Effector memory CD4-positive, alpha-beta T cell (primary cell): ENCODE data around the gene SLC10A3.

ENCODE experiments used
- DNase-seq, 3 donors: peaks; one replicate each; pipeline ENCODE4 v3.0.0-alpha.2; 2020
- H3K27ac ChIP-seq: 2 replicates; pipeline ENCODE4 v1.7.0; 2013; ENCODE audit warnings: mild to moderate bottlenecking, low read length, moderate library complexity; ENCODE audit not compliant: insufficient read depth, poor library complexity, severe bottlenecking
- H3K27me3 ChIP-seq: replicated peaks from 2 replicates; pipeline ENCODE4 v1.7.0; 2013; ENCODE audit warnings: mild to moderate bottlenecking, low read length; ENCODE audit not compliant: insufficient read depth, control insufficient read depth, poor library complexity, severe bottlenecking
- H3K36me3 ChIP-seq: 2 replicates; pipeline ENCODE4 v1.7.0; 2013; ENCODE audit warnings: mild to moderate bottlenecking, low read length, moderate library complexity; ENCODE audit not compliant: control insufficient read depth, insufficient read depth
- H3K4me1 ChIP-seq: 2 replicates; pipeline ENCODE4 v1.7.0; 2013; ENCODE audit warnings: low read length, mild to moderate bottlenecking; ENCODE audit not compliant: control insufficient read depth, insufficient read depth, poor library complexity, severe bottlenecking
- H3K4me3 ChIP-seq: 2 replicates; pipeline ENCODE4 v1.7.0; 2013; ENCODE audit warnings: low read length, low read depth, mild to moderate bottlenecking; ENCODE audit not compliant: insufficient read depth, poor library complexity, severe bottlenecking
- H3K9me3 ChIP-seq: 2 replicates; pipeline ENCODE4 v1.7.0; 2013; ENCODE audit warnings: mild to moderate bottlenecking, low read length, moderate library complexity; ENCODE audit not compliant: control insufficient read depth

SLC10A3 gene

DNA sequence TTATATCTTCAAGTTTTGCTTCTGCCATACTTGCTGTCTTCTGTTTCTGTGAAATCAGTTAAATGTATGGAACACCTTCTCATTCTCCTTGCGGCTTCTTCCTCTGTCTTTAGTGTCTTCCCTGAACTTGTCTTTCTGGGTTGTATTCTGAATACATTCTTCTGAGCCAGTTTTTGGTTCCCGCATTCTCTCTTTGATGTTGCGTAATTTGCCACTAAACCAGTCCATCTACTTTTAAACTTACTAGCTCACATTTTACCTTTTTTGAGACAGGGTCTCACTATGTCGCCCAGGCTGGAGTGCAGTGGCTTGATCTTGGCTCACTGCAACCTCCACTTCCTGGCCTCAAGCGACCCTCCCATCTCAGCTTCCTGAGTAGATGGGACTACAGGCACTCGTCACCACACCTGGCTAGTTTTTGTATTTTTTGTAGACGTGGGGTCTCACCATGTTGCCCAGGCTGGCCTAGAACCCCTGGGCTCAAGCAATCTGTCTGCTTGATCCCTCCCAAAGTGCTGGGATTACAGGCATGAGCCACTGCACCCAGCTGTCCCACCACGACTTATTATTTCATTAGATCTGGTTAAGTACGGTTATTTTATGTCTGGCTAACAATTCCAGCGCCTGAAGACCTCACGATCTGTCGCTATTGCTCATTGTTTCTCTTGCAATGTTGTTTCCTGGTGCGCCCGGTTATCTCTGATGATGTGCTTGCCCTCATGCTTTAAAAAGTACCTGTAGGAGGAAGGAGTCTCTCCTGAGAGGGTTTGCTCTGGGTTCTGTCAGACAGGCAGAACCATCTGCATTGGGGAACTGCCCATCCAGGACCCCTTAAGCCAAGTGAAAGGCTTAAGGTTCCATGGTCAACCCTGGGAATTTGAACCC is 35.4 kb upstream of the SLC10A3 start:
- Histone ChIP-seq H3K27ac (no peak overlapping the region), H3K9me3 (no peaks in the 10 kb centered on the region), H3K4me1 (no peaks in the 10 kb centered on the region), H3K36me3 (no peaks in the 10 kb centered on the region), H3K4me3 (no peak overlapping the region), H3K27me3 (no peaks in the 10 kb centered on the region)
- DNase-seq, result no peak

DNA sequence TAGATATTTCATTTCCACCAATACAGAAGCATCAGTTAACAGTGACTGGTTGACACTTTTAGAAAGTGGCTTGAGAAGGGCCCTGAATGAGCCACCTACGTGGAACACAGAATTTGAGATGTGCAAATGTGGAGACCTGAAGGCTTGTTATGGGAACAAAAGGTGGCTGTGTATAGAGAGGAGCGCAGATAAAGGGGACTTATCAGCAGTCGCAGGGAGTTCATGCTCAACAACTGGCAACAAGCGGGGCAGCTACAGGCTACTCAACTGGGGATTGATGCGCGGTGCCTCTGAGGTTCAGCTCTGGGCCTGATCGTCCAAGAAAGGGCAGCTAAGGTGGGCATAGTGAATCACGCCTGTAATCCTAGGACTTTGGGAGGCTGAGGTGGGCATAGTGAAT is 29.0 kb upstream of the SLC10A3 start:
- Histone ChIP-seq H3K9me3 (no peaks in the 10 kb centered on the region), H3K4me1 (no peaks in the 10 kb centered on the region), H3K36me3 (no peaks in the 10 kb centered on the region), H3K27ac (no peak overlapping the region), H3K4me3 (no peak overlapping the region), H3K27me3 (no peaks in the 10 kb centered on the region)
- no peak for DNase-seq

DNA sequence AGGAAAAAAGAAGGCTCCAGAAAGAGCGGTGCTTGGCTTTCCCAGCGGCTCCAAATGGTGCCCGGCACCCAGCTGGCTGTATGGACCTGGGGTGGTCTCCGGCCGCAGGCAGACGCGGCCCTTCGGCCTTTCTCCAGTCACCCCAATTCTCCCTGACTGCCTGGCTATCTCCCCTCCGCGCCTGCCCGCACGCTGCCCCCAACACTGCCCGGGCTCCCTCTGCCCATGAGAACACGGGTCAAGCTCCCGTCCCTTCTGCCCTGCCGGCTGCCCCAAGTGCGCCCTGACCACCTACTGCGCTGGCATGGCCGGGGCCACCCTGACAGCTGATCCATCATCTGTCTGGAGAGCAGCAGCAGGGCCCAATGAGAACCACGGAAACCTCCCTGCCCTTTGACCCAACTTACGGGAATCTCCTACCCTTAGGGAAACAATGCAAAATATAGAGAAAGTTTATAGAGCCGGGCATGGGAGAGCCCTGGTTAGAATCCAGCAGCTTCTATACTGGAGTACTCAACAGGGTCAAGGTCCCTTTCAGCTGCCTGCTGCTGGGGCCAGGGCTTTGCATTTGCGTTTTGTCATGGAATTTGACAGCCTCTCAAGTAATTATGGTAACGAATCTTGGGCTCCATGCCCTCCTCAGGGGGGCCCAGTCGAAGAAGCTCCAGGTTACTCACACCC is 26.8 kb upstream of the SLC10A3 start:
- Histone ChIP-seq H3K4me1 (no peaks in the 10 kb centered on the region), H3K4me3 (no peak overlapping the region), H3K27me3 (no peaks in the 10 kb centered on the region), H3K9me3 (no peaks in the 10 kb centered on the region), H3K36me3 (no peaks in the 10 kb centered on the region), H3K27ac (no peak overlapping the region)
- no peak for DNase-seq

DNA sequence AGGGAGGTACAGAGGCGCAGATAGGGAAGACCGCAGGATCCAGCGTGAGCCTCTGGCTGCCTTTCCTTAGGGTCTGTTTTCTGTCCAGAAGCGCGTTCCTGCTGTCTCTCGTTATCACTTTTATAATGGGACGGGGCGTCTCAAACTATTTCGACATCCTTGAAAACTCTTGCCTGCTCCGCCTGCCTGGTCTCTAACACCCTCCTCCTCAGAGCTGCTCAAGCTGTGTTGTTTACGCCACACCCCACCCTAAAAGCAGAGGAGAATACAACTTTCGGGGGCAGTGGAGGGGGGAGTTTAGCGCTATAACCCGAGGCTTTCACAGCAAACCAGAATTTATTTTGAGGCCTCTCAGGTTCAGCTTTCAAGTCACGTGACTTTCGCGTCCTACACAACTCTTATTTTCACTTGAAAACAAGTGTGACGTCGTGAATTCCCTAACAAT is 26.2 kb upstream of the SLC10A3 start:
- Histone ChIP-seq H3K9me3 (no peaks in the 10 kb centered on the region), H3K4me1 (no peaks in the 10 kb centered on the region), H3K4me3 (peak overlapping the region; percentile 40), H3K27ac (peak overlapping the region; percentile 60), H3K27me3 (no peaks in the 10 kb centered on the region), H3K36me3 (no peaks in the 10 kb centered on the region)
- DNase-seq, result peak in 1 of 3 donors; percentile 2

DNA sequence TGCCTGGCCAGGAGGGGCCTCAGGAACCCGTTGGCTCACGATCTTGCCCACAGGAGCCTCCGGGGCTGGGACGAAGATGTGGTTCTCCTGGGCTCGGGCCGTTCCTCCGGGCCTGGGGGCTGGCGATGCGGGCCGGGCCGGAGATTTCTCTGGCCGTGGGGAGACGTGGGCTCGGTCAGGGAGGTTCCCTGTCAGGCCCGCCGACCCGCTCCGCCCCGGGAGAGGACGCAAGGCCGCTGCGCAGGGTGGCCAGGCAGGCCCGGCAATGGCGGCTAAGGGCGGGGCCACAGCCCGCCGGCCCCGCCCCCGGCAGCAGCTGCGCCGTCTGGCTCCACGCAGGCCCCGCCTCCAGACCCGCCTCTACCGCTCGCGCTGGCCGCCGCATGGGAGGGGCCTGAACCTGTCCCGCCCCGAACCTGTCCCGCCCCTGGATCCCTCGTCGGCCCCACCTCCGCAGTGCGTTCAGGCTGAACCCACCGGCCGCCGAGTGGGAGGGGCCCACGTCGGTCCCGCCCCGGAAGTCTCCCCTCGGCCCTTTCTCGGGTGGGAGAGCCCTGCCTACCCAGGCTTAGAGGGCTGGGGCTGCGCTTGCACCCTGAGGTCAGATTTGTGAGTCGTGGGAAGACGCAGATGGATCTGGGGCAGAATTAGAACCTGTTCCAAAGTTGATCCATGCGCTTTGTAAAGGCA is 25.7 kb upstream of the SLC10A3 start, which contains the start of gene FAM3A:
TSS of gene FAM3A (minus strand) at position 267 of the 690 bp plus-strand sequence. CDS start 460 bp downstream, outside the sequence.
- Histone ChIP-seq H3K9me3 (no peaks in the 10 kb centered on the region), H3K4me1 (no peaks in the 10 kb centered on the region), H3K27me3 (no peaks in the 10 kb centered on the region), H3K27ac (peak within 1 kb of the TSS; percentile 83), H3K4me3 (peak within 1 kb of the TSS; percentile 67), H3K36me3 (no peaks in the 10 kb centered on the region)
- peak; percentile 87 to 89 (median 87) for DNase-seq

DNA sequence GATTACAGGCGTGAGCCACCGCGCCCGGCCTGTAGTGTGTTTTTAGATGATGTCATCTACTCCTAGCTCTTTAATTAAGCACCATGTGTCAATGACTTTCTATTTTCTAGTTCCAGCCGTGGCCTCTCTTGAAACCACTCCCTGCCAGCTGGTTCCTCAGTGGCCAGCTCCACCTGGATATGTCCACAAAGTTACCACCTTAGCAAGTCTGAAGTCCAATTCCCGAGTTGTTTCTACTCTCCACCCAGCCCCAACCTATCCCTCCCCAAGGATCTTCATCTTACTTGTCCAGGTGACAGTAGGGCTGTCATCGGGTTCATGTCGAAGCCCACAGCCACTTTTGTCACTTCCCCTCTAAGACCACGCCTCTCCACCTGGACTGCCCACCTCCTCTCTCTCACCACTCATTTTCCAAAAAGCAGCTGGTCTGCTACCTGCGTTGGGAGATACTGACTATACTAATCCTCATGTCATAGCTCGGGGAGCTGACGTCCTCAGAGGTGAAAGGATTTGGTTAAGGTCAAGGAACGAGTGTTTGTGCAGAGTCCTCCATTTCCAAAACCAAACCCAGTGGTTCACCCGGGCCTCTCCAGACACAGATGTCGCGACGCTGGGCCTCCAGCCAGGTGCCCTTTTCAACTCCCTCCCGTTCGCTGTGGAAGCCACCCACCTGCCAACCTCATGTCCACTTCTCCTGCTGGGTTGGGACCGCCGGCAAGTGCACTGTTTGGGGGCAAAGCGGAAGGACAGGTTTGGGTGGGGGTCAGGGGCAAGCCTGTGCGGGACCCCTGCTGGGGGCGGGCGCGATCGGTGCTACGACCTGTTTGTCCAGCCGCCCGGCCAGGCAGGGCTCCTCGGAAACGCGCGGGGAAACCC is 24.9 kb upstream of the SLC10A3 start:
- no peaks in the 10 kb centered on the region for H3K36me3 ChIP-seq
- H3K4me1 ChIP-seq, result no peaks in the 10 kb centered on the region
- H3K27me3 ChIP-seq, result no peaks in the 10 kb centered on the region
- peak overlapping the region; percentile 67 for H3K4me3 ChIP-seq
- peak overlapping the region; percentile 83 for H3K27ac ChIP-seq
- DNase-seq, result peak in 1 of 3 donors; percentile 7
- H3K9me3 ChIP-seq, result no peaks in the 10 kb centered on the region

DNA sequence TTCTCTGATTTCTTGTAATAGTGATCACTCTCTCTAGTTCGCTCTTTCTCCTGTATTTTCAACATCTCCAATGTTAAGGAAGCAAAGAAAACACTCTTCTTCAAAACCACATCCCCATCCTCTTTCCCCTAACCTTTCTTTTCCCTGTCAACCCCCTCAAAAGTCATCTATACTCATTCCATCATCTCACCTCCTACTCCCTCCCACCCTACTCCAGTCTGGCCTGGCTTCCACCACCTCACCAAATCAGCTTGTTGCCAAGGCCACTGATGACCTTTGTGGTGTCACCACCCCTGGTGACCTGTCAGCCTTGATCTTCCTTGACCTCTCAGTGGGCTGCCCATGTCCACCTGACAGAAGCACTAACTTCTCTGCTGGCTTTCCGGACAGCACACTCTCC is 23.3 kb upstream of the SLC10A3 start:
- Histone ChIP-seq H3K27ac (no peak overlapping the region), H3K36me3 (no peaks in the 10 kb centered on the region), H3K27me3 (no peaks in the 10 kb centered on the region), H3K4me1 (no peaks in the 10 kb centered on the region), H3K9me3 (no peaks in the 10 kb centered on the region), H3K4me3 (no peak overlapping the region)
- no peak for DNase-seq

DNA sequence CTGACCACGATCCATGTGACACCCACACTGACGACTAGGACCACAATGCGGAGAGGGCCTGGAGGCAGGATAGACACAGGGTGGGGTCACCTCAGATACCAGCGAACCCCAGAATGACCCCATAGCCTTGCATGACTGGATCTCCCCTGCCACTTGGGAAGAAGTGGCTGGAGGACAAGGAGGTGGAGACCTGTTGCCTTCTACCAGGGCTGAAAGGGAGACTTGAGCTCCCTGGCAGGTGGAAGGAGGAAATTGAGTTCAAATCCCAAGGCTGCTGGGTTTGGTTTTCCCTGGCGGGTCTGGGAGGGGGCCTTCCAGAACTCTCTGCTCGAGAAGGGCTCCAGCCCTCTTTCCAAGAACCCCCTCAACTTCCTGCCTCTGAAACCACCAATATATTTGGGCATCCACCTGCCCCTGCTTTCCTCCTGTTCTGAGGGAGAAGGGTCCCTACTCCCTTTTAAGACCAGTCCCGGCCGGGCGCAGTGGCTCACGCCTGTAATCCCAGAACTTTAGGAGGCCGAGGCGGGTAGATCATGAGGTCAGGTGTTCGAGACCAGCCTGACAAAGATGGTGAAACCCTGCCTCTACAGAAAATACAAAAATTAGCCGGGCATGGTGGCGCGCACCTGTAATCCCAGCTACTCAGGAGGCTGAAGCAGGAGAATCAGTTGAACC is 22.6 kb upstream of the SLC10A3 start:
- no peak overlapping the region for H3K4me3 ChIP-seq
- no peaks in the 10 kb centered on the region for H3K4me1 ChIP-seq
- no peak overlapping the region for H3K27ac ChIP-seq
- DNase-seq, result no peak
- H3K27me3 ChIP-seq, result no peaks in the 10 kb centered on the region
- no peaks in the 10 kb centered on the region for H3K36me3 ChIP-seq
- no peaks in the 10 kb centered on the region for H3K9me3 ChIP-seq

DNA sequence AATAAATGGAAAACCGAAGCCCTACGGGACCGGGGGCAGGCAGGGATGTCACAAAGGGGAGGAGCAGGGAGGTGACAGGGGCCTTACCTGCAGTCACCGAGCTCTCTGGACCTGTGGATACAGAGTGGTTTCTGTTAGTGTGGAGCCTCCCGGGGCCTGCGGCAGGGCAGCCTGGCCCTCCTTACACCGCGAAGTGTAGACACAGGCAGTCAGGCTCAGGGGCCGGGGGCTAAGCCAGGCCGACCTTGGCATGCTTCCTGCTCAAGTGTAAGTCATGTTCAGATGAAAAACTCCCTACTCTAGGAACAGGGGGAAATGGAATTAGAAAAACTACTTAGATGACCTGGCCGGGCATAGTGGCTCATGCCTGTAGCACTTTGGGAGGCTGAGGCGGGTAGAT is 21.3 kb upstream of the SLC10A3 start:
- Histone ChIP-seq H3K27me3 (no peaks in the 10 kb centered on the region), H3K4me3 (no peak overlapping the region), H3K9me3 (no peaks in the 10 kb centered on the region), H3K27ac (peak overlapping the region; percentile 32), H3K4me1 (no peaks in the 10 kb centered on the region), H3K36me3 (no peaks in the 10 kb centered on the region)
- no peak for DNase-seq
